ENCODE measurements around the gene TEF.

The TEF gene

GRCh38 chr22:41355895-41356294, 25.8 kb upstream of the TEF start:
- DNase-seq = no peak

GRCh38 chr22:41356430-41357028, 25.2 kb upstream of the TEF start:
- no peak for DNase-seq

GRCh38 chr22:41357191-41357590, 24.6 kb upstream of the TEF start:
- no peak for DNase-seq

GRCh38 chr22:41358927-41359326, 22.8 kb upstream of the TEF start:
- DNase-seq = no peak

GRCh38 chr22:41359376-41359775, 22.4 kb upstream of the TEF start:
- DNase-seq = no peak

- DNase-seq = no peak
Observed at GRCh38 chr22:41360126-41360525, 21.6 kb upstream of the TEF start.

- DNase-seq = no peak
Observed at GRCh38 chr22:41361716-41362310, 19.9 kb upstream of the TEF start.

- no peak for DNase-seq
Observed at GRCh38 chr22:41362615-41363014, 19.1 kb upstream of the TEF start.

GRCh38 chr22:41364233-41364632, 17.5 kb upstream of the TEF start:
- DNase-seq = no peak

GRCh38 chr22:41364955-41365354, 16.8 kb upstream of the TEF start:
- DNase-seq = no peak

- DNase-seq = no peak
Observed at GRCh38 chr22:41365425-41365824, 16.3 kb upstream of the TEF start.

GRCh38 chr22:41366323-41367029, 15.3 kb upstream of the TEF start:
- no peak for DNase-seq

- DNase-seq = no peak
Observed at GRCh38 chr22:41367039-41367679, 14.6 kb upstream of the TEF start.

- no peak for DNase-seq
Observed at GRCh38 chr22:41367680-41368542, 13.8 kb upstream of the TEF start.

- DNase-seq = no peak
Observed at GRCh38 chr22:41368543-41369423, 13.0 kb upstream of the TEF start.

- no peak for DNase-seq
Observed at GRCh38 chr22:41369424-41369745, 12.4 kb upstream of the TEF start.

GRCh38 chr22:41369837-41370236, 11.9 kb upstream of the TEF start:
- no peak for DNase-seq

GRCh38 chr22:41377846-41378245, 3.9 kb upstream of the TEF start:
- no peak for DNase-seq

GRCh38 chr22:41380993-41381328, 781 bp upstream of the TEF start:
- DNase-seq = no peak

GRCh38 chr22:41382098-41382578, 396 bp downstream of the TEF start:
- DNase-seq = peak; percentile 55

GRCh38 chr22:41382610-41383009, 868 bp downstream of the TEF start:
- no peak for DNase-seq

GRCh38 chr22:41383085-41383484, 1.3 kb downstream of the TEF start:
- DNase-seq = no peak
